ENCODE measurements around the gene PLXNA2.

DNA sequence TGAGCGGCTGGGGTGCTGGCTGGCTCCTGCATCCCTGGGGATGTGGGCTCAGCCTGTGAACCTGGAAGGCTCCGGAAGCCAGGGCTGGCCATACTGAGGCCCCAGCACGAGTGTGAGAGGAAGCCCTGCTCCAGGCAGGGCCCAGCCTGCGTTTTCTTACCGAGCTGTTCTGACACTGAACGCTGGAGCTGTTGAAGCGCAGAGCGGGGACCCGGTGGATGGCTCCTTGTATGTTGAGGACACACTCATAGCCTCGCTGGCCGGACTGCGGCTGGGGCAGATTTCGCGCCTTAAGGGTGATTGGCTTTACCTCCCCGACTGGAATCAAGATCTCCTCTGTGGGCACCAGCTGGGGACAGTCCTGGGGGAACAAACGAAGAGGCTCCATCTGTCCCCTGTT is 160.0 kb downstream of the PLXNA2 start:
- TF ChIP-seq, protein P1, sequence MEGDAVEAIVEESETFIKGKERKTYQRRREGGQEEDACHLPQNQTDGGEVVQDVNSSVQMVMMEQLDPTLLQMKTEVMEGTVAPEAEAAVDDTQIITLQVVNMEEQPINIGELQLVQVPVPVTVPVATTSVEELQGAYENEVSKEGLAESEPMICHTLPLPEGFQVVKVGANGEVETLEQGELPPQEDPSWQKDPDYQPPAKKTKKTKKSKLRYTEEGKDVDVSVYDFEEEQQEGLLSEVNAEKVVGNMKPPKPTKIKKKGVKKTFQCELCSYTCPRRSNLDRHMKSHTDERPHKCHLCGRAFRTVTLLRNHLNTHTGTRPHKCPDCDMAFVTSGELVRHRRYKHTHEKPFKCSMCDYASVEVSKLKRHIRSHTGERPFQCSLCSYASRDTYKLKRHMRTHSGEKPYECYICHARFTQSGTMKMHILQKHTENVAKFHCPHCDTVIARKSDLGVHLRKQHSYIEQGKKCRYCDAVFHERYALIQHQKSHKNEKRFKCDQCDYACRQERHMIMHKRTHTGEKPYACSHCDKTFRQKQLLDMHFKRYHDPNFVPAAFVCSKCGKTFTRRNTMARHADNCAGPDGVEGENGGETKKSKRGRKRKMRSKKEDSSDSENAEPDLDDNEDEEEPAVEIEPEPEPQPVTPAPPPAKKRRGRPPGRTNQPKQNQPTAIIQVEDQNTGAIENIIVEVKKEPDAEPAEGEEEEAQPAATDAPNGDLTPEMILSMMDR (IDR thresholded peaks at IDR 0.05) = no peak
- TF ChIP-seq POLR2A (IDR thresholded peaks at IDR 0.05) = no peak

Data from esophagus squamous epithelium (tissue), 4 donors.